HS-5 (cell line): ENCODE measurements around the gene YBX2.

Experiments
- DNase-seq: peaks from one replicate; pipeline ENCODE4 v3.0.0-alpha.2; 2012; ENCODE audit warnings: low read depth

Gene YBX2

GRCh38 chr17:7243453-7243729, 51.0 kb downstream of the YBX2 start:
- no peak for DNase-seq

DNA sequence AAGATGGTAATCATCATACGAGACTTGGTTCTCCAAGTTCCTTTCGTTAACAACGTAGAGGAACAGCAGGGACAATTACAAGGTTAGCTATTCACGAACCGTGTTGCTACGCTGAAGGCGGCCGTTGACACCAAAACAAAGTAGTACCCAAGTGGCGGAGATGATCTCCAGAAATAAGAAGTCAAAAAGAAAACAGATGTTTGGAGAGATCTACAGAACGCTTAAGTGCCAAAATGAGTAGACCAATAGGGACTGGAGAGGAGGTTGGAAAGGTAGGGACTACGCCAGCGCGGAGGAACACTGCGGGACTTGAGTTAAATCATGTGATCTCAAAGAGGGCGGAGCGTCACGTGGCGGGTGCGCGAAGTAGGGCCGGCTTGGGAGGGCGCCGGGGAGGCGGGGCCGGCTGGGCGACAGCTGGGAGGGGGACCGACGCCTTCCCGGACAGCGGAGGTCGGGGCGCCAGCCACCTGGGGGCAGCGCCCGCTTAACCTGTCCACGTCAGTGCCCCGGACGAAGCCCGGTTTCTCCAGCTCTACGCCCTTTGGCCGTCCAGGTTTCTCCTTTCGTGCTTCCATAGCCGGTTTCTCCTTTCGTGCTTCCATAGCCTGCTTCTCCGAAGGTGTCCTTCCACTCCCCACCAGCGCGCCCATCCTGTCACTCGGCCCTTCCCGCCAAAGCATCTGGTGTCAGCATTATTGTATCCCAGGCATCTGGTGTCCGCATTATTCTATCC, 51.6 kb downstream of the YBX2 start:
- DNase-seq = peak; percentile 94

DNA sequence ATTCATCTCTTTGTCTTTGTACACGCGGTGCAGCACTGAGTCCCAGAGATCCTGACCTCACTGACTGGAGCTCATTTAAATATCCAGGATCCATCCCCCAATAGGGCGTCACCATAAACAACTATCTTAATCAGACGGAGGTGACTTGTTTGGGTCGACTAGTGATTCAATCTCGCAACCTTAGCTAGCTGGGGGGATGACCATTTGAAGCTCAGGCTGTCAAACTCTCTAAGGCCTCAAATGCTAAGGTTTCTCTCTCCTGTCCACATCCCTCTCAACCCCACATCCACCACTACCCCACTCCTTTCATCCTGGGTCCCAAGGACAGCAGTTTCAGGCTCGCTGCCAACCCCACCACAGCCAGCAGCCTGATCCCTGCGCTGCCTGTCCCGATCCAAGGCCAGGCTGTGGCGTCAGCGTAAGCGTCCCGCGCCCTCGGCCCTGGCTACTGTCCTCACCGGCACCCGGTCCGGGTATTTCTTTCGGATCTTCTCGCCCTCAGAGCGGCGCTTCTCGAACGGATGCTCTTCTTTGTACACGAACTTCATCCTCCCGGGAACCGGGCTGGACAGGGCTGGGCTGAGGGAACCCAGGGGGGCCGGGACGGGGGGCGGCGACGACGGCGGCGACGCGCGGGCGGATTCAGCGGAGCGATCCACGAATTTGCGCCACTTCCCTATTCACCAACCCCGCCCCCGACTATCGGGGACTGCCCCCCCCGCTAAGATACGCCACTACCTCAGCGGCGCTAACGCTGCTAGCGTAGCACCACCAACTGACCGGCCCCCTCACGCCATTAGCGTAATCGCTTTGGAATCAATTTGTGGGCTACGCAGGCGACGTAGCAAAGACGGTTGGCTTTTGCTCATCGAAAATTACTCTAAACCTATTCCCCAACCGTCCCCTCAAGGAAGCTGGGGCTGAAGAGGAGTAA, 52.4 kb downstream of the YBX2 start, which contains the start of gene GABARAP:
Gene GABARAP, minus strand, starts transcription at position 667 of the 934 bp plus-strand sequence. Its CDS starts 119 bp downstream, at position 548.
- peak; percentile 86 for DNase-seq

GRCh38 chr17:7241090-7241733, 53.2 kb downstream of the YBX2 start:
- no peak for DNase-seq

- DNase-seq = no peak
Measured at GRCh38 chr17:7240375-7240774, 54.1 kb downstream of the YBX2 start.

- DNase-seq = peak; percentile 98
Measured at GRCh38 chr17:7239091-7240027, 55.1 kb downstream of the YBX2 start, which contains the start of gene PHF23. Gene PHF23 (minus strand): TSS chr17:7239457. CDS start chr17:7239279, 178 bp downstream.

- DNase-seq = no peak
Measured at GRCh38 chr17:7238420-7239090, 55.9 kb downstream of the YBX2 start.
